ENCODE results near the gene CDK10. TPM values are rescaled to one million over a fixed set of nuclear protein-coding genes. Genes with fewer than 3 reads are reported as not detected.
"Not testable (repeated sequence)": the region's sequence is repeated elsewhere in the genome, so short reads cannot be mapped to it uniquely, and the experiment has no call there.

CDK10 gene
- total RNA-seq, 4 donors from 2014 or later: 32.6 to 93.6 (median 65.7) TPM

- WGBS, 2 donors: 88 to 97% methylated on average over 11 of the region's 11 CpGs
These were observed 6.8 kb downstream of the CDK10 start for GRCh38 chr16:89693289-89693731.

DNA sequence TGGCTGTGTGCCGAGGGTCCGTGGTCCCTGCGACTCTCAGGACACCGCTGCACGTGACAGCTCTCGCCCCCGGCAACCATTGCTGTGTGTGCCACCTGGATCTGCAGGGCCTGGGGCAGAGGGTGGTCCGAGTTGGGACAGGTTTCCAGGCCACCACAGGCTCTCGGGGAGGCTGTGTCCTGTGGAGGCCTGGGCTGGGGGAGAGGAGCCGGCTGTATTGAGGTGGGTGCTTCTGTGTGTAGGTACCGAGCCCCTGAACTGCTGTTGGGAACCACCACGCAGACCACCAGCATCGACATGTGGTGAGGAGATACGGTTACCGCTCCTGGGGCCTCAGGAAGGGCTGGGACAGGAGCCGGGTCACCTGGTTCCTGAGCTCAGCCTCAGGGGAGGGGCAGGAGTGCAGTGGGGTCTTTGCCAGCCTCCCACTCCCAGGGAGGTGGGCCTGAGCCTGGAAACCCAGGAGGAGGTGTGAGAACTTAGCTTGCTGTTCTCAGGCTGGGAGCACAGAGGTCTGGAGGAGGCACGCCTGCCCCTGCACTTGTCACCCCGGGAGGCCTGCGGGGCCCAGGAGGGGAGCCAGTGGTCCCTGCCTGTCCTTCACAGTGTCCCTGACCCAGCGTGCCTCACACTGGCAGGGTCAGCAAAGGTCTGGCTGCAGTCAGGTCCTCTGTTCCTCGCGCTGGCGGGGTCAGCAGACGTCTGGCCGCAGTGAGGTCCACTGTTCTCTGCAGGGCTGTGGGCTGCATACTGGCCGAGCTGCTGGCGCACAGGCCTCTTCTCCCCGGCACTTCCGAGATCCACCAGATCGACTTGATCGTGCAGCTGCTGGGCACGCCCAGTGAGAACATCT, 7.7 kb downstream of the CDK10 start:
- WGBS, 2 donors: 83% methylated on average over 18 to 28 of the region's 32 CpGs
- H3K36me3 ChIP-seq: peaks cover 2 to 82% (median 10%) of the 10 kb centered on the region in 3 donors

More at GRCh38 chr16:89693289-89693731, 6.8 kb downstream of the CDK10 start:
- DNase-seq (ENCODE audit: low spot score in 2 of 2): no peak
- Histone ChIP-seq H3K9me3 (no peaks in the 10 kb centered on the region), H3K27ac (no peak overlapping the region), H3K4me3 (no peak overlapping the region), H3K36me3 (peaks cover 2 to 82% (median 10%) of the 10 kb centered on the region in 3 donors), H3K27me3 (no peaks in the 10 kb centered on the region), H3K4me1 (no peaks in the 10 kb centered on the region)
- TF ChIP-seq POLR2A (IDR thresholded peaks at IDR 0.05) (no peak), EP300 (IDR thresholded peaks at IDR 0.05) (no peak)
- TF ChIP-seq, protein P1, sequence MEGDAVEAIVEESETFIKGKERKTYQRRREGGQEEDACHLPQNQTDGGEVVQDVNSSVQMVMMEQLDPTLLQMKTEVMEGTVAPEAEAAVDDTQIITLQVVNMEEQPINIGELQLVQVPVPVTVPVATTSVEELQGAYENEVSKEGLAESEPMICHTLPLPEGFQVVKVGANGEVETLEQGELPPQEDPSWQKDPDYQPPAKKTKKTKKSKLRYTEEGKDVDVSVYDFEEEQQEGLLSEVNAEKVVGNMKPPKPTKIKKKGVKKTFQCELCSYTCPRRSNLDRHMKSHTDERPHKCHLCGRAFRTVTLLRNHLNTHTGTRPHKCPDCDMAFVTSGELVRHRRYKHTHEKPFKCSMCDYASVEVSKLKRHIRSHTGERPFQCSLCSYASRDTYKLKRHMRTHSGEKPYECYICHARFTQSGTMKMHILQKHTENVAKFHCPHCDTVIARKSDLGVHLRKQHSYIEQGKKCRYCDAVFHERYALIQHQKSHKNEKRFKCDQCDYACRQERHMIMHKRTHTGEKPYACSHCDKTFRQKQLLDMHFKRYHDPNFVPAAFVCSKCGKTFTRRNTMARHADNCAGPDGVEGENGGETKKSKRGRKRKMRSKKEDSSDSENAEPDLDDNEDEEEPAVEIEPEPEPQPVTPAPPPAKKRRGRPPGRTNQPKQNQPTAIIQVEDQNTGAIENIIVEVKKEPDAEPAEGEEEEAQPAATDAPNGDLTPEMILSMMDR (IDR thresholded peaks at IDR 0.05): no peak

DNA sequence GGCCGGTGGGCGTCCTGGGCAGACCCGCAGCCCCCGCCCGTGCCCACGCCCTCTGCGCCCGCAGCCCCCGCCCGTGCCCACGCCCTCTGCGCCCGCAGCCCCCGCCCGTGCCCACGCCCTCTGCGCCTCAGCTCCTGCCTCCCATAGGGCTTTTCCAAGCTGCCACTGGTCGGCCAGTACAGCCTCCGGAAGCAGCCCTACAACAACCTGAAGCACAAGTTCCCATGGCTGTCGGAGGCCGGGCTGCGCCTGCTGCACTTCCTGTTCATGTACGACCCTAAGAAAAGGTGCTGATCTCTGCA, 8.2 kb downstream of the CDK10 start:
- not testable (repeated sequence) for H3K27me3 ChIP-seq; DNase-seq (ENCODE audit: low spot score in 2 of 2); H3K9me3 ChIP-seq; H3K4me1 ChIP-seq; H3K27ac ChIP-seq; H3K4me3 ChIP-seq
- WGBS, 2 donors: 81 to 88% methylated on average over 15 to 23 of the region's 23 CpGs
- H3K36me3 ChIP-seq: peaks cover 2 to 82% (median 10%) of the 10 kb centered on the region in 3 donors

More for the DNA sequence above, 7.7 kb downstream of the CDK10 start:
- H3K4me1 ChIP-seq: no peaks in the 10 kb centered on the region
- H3K9me3 ChIP-seq: no peaks in the 10 kb centered on the region
- DNase-seq (ENCODE audit: low spot score in 2 of 2): no peak
- TF ChIP-seq, protein P1 (IDR thresholded peaks at IDR 0.05): no peak
- TF ChIP-seq POLR2A (IDR thresholded peaks at IDR 0.05) (no peak), EP300 (IDR thresholded peaks at IDR 0.05) (no peak)
- no peak overlapping the region for H3K4me3 ChIP-seq
- no peak overlapping the region for H3K27ac ChIP-seq
- H3K27me3 ChIP-seq: no peaks in the 10 kb centered on the region

- TF ChIP-seq, protein P1 (IDR thresholded peaks at IDR 0.05): no peak
- TF ChIP-seq EP300 (IDR thresholded peaks at IDR 0.05): no peak
- no peak for TF ChIP-seq POLR2A (IDR thresholded peaks at IDR 0.05)
- Histone ChIP-seq H3K27me3 (no peaks in the 10 kb centered on the region), H3K27ac (no peak overlapping the region), H3K36me3 (peaks cover 2 to 79% (median 10%) of the 10 kb centered on the region in 3 donors), H3K4me3 (no peak overlapping the region), H3K4me1 (peaks cover 0 to 9% (median 7%) of the 10 kb centered on the region in 4 donors), H3K9me3 (no peaks in the 10 kb centered on the region)
- 77 to 80% methylated on average over 15 to 27 of the region's 31 CpGs for WGBS, 2 donors
- DNase-seq (ENCODE audit: low spot score in 2 of 2): no peak
These were observed 8.8 kb downstream of the CDK10 start for GRCh38 chr16:89695086-89695874.

- 70 to 78% methylated on average over 13 to 25 of the region's 25 CpGs for WGBS, 2 donors
- peaks cover 2 to 71% (median 10%) of the 10 kb centered on the region in 3 donors for H3K36me3 ChIP-seq
These were observed 9.6 kb downstream of the CDK10 start for GRCh38 chr16:89695875-89696669.

More at GRCh38 chr16:89695875-89696669, 9.6 kb downstream of the CDK10 start:
- TF ChIP-seq EP300 (IDR thresholded peaks at IDR 0.05): no peak
- TF ChIP-seq, protein P1 (IDR thresholded peaks at IDR 0.05): no peak
- no peak for TF ChIP-seq POLR2A (IDR thresholded peaks at IDR 0.05)
- Histone ChIP-seq H3K4me3 (no peak overlapping the region), H3K4me1 (peaks cover 0 to 17% (median 13%) of the 10 kb centered on the region in 4 donors), H3K27ac (no peak overlapping the region), H3K27me3 (no peaks in the 10 kb centered on the region), H3K9me3 (no peaks in the 10 kb centered on the region)
- DNase-seq (ENCODE audit: low spot score in 2 of 2): no peak

All from tibial nerve (tissue), 4 donors.